Prostate gland (tissue), 2 donors: ENCODE data around the gene MPP3.

ENCODE experiments used
- CTCF ChIP-seq, 4 experiments: fragments of 200-600 bp in 2 of 4; fragments of 450-650 bp in 2 of 4; sonication (generic) in 2 of 4; IDR thresholded peaks; 1 replicate in 3 of 4; 2 replicates in 1 of 4; pipeline ENCODE4 v1.5.1; 2016 to 2019; ENCODE audit warnings: antibody characterized with exemption in 4 of 4, mild to moderate bottlenecking in 2 of 4, moderate library complexity in 2 of 4
- POLR2A ChIP-seq: fragments of 450-650 bp; IDR thresholded peaks from one replicate; pipeline ENCODE4 v1.6.1; 2016; ENCODE audit warnings: antibody characterized with exemption, mild to moderate bottlenecking
- POLR2AphosphoS5 ChIP-seq: sonication (generic); formaldehyde crosslinking; IDR thresholded peaks from one replicate; pipeline ENCODE4 v1.6.1; 2017; ENCODE audit warnings: antibody characterized with exemption

- TF ChIP-seq CTCF (IDR thresholded peaks at IDR 0.05) (no peak), POLR2A (no peak), POLR2AphosphoS5 (no peak)
Measured at GRCh38 chr17:43861960-43862359, 29.0 kb upstream of the MPP3 start.
